GM12864 (cell line): ENCODE data around the gene FOXD3.
A peak's percentile ranks its signal among the peaks of the same experiment; 100 is the strongest.

Experiments
- DNase-seq: peaks from one replicate; pipeline ENCODE4 v3.0.0-alpha.2; 2011; ENCODE audit warnings: low read depth
- H3K4me3 ChIP-seq: 2 replicates; pipeline ENCODE4 v1.5.1; 2011; ENCODE audit warnings: mild to moderate bottlenecking, low read depth, low read length, control low read depth
- TF ChIP-seq, protein P1 (sequence below): IDR thresholded peaks from 2 replicates; pipeline ENCODE4 v1.5.1; 2011; ENCODE audit warnings: low read depth, mild to moderate bottlenecking, moderate library complexity, low read length, control low read depth, inconsistent platforms; ENCODE audit errors: missing control alignments

Gene FOXD3

DNA sequence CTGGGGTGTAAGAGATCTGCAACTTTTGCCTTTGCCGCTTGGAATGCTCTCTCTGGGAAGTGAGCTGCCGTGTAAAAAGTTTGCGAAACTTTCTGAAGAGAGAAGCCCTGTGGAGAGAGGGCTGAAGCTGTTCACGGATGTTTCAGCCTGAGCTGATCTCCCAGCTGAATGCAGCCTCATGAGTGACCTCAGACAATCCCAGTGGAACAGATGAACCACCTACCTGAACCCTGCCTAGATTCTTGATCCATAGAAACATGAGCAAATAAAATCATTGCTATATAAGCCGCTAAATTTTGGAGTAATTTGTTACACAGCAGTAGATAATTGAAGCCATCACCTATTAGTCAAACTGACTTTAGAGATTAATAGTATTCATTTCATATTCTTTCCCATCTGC is 40.6 kb downstream of the FOXD3 start:
- H3K4me3 ChIP-seq, result no peak overlapping the region

DNA sequence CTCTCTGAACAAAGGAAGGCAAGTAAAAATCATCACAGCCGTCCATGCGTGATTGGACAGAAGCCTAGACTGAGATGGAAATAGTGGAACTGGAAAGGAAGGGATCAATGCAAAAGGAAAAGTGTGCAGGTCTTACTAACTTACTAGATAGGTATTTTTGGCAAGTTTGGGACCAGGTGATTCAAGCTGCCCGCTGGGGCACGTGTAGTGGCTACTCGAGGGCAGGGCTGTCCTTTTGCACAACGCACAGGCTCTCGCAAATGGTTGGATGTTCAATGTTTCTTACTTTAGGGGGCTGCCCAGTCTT is 44.5 kb downstream of the FOXD3 start:
- no peak for DNase-seq
- TF ChIP-seq, protein P1, sequence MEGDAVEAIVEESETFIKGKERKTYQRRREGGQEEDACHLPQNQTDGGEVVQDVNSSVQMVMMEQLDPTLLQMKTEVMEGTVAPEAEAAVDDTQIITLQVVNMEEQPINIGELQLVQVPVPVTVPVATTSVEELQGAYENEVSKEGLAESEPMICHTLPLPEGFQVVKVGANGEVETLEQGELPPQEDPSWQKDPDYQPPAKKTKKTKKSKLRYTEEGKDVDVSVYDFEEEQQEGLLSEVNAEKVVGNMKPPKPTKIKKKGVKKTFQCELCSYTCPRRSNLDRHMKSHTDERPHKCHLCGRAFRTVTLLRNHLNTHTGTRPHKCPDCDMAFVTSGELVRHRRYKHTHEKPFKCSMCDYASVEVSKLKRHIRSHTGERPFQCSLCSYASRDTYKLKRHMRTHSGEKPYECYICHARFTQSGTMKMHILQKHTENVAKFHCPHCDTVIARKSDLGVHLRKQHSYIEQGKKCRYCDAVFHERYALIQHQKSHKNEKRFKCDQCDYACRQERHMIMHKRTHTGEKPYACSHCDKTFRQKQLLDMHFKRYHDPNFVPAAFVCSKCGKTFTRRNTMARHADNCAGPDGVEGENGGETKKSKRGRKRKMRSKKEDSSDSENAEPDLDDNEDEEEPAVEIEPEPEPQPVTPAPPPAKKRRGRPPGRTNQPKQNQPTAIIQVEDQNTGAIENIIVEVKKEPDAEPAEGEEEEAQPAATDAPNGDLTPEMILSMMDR, result no peak
- peak overlapping the region; percentile 47 for H3K4me3 ChIP-seq

More for the DNA sequence above, 40.6 kb downstream of the FOXD3 start:
- no peak for DNase-seq
- TF ChIP-seq, protein P1, result no peak

DNA sequence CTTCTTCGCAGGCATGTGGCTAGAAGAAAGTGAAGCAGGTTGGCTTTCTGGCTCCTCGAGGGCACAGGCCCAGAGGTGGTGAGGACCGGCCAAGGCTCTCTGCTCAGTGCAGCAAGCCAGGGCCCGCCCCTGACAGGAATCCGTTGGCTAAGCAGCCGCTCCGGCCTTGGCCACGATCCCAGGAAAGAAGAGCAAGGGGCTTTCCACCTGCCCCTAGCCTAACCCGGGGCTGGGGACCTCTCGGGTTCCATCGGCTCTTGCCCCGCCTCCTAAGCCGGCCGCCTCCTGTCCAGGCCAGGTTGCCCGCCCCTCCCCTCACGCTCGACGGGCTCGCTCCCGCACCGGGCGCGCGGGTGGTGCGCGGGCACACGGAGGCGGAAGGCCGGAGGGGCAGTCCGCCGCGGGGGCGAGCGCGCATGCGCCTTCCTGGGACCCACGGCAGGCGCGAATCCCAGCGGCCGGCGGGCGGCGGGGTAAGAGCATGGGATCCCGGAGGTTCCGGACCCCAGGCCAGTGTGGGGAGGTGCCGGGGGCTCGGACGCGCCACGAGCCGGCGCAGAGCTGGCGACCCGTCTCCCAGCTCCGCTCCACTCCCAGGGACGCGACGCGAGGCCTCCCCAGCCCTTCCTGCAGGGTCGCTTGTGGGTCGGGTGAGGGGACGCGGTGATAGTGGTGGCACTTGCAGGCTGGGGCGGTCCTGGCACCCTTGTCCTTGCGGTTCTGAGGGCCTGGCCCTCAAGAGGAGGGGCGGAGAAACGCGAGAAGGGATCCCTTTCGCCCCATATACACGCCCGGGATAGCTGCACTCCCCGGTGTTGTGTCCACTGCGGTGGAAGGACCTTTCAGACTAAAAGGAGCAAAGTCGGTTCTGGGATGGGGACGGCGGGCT is 45.1 kb downstream of the FOXD3 start, which contains the start of gene ALG6:
TSS of gene ALG6 (plus strand) at position 413 of the 889 bp plus-strand sequence. CDS start 3,351 bp downstream, outside the sequence.
- peak; percentile 70 for DNase-seq
- TF ChIP-seq, protein P1, result no peak
- peak within 1 kb of the TSS; percentile 79 for H3K4me3 ChIP-seq

DNA sequence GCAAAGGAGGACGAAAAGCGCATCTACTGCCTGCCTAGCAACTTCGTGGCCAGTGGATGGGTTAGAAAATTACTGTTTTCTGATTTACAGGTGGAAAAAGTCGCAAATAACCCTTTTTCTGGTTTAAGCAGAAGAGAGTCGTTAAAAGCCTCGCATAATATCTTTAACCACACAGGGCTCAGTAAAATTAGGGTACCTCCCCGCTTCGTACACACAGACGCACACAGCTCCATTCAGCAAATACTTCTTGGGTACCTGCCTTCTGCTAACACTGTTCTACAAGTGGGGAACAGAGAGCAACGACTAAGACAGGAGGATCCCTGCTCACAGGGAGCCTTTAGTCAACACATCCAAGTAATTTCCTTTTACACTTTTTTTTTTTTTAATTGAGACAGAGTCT is 45.8 kb downstream of the FOXD3 start:
- peak overlapping the region; percentile 79 for H3K4me3 ChIP-seq

More for the DNA sequence above, 45.8 kb downstream of the FOXD3 start:
- TF ChIP-seq, protein P1, result no peak
- no peak for DNase-seq
